HUES6 (cell line): Measurements from ENCODE around the gene PLXNA4.

ENCODE experiments used
- H3K27ac ChIP-seq: 2 replicates; pipeline ENCODE4 v1.7.0; 2013; ENCODE audit warnings: low read depth, mild to moderate bottlenecking, low read length, inconsistent platforms
- H3K27me3 ChIP-seq: 2 replicates; pipeline ENCODE4 v1.6.1; 2013; ENCODE audit warnings: low read length; ENCODE audit not compliant: control insufficient read depth, insufficient read depth
- H3K36me3 ChIP-seq: 2 replicates; pipeline ENCODE4 v1.6.1; 2013; ENCODE audit warnings: low read length; ENCODE audit not compliant: control insufficient read depth, insufficient read depth
- H3K4me1 ChIP-seq: 2 replicates; pipeline ENCODE4 v1.6.1; 2013; ENCODE audit warnings: low read length; ENCODE audit not compliant: control insufficient read depth, insufficient read depth
- H3K4me3 ChIP-seq: 2 replicates; pipeline ENCODE4 v1.5.1; 2013; ENCODE audit warnings: low read depth, low read length
- H3K9ac ChIP-seq: one replicate; pipeline ENCODE4 v1.6.1; 2013; ENCODE audit warnings: mild to moderate bottlenecking, low read length
- H3K9me3 ChIP-seq: 2 replicates; pipeline ENCODE4 v1.6.1; 2013; ENCODE audit warnings: low read depth, low read length; ENCODE audit not compliant: control insufficient read depth, insufficient read depth

PLXNA4 gene

DNA sequence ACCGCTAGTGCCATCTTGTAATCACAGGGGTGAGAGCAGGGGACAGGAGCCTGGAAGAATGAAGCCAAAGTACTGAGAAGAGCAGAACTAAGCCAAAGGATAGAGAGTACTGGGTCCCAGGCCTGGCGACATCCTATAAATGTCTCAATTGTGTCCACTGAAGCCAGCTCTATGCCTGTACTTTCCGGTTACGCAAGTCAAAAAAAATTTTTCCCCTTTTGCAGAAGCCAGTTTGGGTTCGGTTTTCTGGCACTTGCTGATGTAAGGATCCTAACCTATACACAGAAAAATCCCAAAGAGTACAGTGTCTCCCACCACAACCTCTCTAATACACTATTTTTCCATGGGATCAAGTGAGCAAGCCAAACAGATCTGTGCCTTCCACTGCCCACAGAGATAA is 61.1 kb downstream of the PLXNA4 start:
- no peak overlapping the region for H3K27ac ChIP-seq
- H3K9ac ChIP-seq = no peak overlapping the region
- H3K4me3 ChIP-seq = no peak overlapping the region
- no peaks in the 10 kb centered on the region; the same call in 1 of the 2 replicates for H3K27me3 ChIP-seq
- no peaks in the 10 kb centered on the region for H3K36me3 ChIP-seq
- H3K4me1 ChIP-seq = peaks cover 3% of the 10 kb centered on the region; the same call in 1 of the 2 replicates
- no peaks in the 10 kb centered on the region for H3K9me3 ChIP-seq

DNA sequence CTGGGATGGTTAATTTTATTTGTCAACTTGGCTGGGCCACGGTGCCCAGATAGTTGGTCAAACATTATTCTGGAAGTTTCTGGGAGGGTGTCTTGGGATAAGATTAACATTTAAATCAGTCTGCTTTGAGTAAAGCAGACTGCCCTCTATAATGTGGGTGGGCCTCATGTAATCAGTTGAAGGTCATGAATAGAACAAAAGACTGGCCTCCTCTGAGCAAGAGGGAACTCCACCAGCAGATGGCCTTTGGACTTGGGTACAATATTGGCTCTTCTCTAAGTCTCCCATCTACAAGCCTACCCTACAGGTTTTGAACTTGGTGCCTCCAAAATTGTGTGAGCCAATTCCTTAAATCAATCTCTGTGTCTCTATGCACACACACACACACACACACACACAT is 61.8 kb downstream of the PLXNA4 start:
- no peaks in the 10 kb centered on the region for H3K36me3 ChIP-seq
- H3K4me3 ChIP-seq = no peak overlapping the region
- H3K9ac ChIP-seq = no peak overlapping the region
- H3K4me1 ChIP-seq = no peaks in the 10 kb centered on the region
- H3K27me3 ChIP-seq = no peaks in the 10 kb centered on the region; the same call in 1 of the 2 replicates
- no peak overlapping the region for H3K27ac ChIP-seq
- H3K9me3 ChIP-seq = no peaks in the 10 kb centered on the region

DNA sequence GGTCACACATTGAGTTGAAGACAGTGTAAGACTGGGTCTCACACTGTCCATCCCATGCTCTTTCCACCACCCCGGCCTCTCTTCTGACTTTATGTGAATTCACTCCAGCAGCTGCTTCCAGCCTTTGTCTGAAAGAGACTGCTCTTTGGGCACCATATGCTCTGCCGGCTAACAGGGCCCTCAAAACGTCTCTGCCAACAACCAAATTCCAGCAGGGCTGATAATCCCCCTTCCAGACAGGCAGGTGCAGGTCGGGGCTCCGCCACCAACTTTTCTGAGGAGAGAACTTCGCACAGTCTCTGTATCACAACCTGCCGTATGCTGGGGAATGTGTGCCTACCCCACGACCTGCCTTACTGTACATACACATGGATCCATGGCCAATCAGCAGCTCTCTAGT is 64.3 kb downstream of the PLXNA4 start:
- Histone ChIP-seq H3K4me3 (no peak overlapping the region), H3K9ac (no peak overlapping the region), H3K27me3 (peaks cover 5% of the 10 kb centered on the region; the same call in 1 of the 2 replicates), H3K36me3 (no peaks in the 10 kb centered on the region), H3K4me1 (no peaks in the 10 kb centered on the region), H3K9me3 (no peaks in the 10 kb centered on the region), H3K27ac (no peak overlapping the region)

- Histone ChIP-seq H3K9me3 (no peaks in the 10 kb centered on the region), H3K4me3 (no peak overlapping the region), H3K36me3 (no peaks in the 10 kb centered on the region), H3K9ac (no peak overlapping the region), H3K27me3 (peaks cover 8% of the 10 kb centered on the region; the same call in 1 of the 2 replicates), H3K27ac (no peak overlapping the region), H3K4me1 (no peaks in the 10 kb centered on the region)
Observed at GRCh38 chr7:132511387-132511786, 64.9 kb downstream of the PLXNA4 start.

DNA sequence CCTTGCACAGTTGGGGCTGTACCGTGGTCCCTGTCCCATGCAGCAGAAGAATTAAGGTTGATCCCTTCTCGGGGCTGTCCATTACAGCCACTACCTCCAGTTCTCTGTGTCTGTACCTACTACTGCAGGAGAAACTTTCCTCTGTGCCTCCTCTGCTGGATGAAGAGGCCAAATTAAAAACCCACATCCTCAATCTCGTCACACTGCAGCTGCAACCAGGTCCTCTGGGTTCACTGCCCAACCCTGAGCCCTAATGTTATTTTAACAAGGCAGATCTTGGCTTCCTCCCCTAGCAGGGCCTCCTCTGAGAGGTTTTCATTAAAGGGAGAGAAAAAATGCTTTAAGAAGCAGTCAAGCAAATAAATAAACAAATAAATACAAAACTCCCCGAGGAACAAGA is 66.6 kb downstream of the PLXNA4 start:
- Histone ChIP-seq H3K36me3 (no peaks in the 10 kb centered on the region), H3K27me3 (peaks cover 9% of the 10 kb centered on the region; the same call in 1 of the 2 replicates), H3K9me3 (no peaks in the 10 kb centered on the region), H3K4me3 (no peak overlapping the region), H3K27ac (no peak overlapping the region), H3K4me1 (no peaks in the 10 kb centered on the region), H3K9ac (no peak overlapping the region)

DNA sequence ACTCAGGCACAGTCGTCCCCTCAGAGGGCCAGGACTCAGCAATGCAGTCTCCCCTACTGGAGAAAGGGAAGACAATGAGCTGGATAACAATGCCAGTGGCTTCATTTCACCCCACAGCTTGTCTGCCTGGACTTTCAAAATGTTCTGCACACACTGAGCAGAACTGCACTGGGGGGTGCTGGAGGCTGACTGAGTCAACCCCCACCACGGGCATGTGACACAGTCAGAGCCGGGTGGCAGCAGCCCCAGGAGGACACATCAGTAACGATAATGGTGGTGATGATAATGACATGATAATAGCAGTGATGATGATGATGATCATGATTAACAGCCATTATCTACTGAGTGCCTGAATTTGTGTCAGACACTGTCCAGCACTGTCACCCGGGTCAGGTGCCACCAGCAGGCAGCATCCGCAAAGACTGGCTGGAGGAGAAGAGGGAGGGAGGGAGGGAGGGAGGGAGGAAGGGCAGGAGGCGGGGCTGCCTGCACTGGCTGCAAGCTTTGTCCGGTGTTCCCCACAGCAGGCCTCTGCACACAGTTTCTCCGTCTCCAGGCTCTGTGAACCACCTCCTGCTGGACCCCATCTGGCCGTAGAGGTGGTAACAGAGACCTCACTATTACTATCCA is 67.4 kb downstream of the PLXNA4 start:
- Histone ChIP-seq H3K27ac (no peak overlapping the region), H3K27me3 (peaks cover 9% of the 10 kb centered on the region; the same call in 1 of the 2 replicates), H3K36me3 (no peaks in the 10 kb centered on the region), H3K4me1 (no peaks in the 10 kb centered on the region), H3K4me3 (no peak overlapping the region), H3K9me3 (no peaks in the 10 kb centered on the region), H3K9ac (no peak overlapping the region)

DNA sequence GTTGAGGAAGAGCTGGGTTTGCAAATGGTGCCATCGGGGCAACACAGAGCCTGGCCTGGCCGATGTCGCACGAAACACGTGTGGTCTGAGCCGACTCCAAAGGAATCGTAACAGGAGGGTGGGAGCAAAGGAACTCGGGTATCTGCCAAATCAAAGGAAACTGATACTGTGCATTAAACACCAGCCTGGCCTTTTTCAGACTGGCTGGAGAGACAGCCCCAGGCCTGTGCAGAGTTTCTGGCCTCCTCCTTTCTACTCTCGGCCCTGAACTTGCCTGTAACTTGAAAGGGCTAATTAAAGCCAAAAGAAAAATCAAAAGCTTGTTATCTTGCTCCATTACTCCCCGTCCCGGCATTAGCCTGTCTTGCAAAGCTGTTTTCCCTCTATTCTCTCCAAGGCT is 71.4 kb downstream of the PLXNA4 start:
- Histone ChIP-seq H3K36me3 (no peaks in the 10 kb centered on the region), H3K9me3 (no peaks in the 10 kb centered on the region), H3K27ac (no peak overlapping the region), H3K9ac (no peak overlapping the region), H3K4me1 (no peaks in the 10 kb centered on the region), H3K27me3 (peaks cover 12% of the 10 kb centered on the region; the same call in 1 of the 2 replicates), H3K4me3 (no peak overlapping the region)

GRCh38 chr7:132504071-132504470 is 72.2 kb downstream of the PLXNA4 start:
- Histone ChIP-seq H3K9ac (no peak overlapping the region), H3K36me3 (no peaks in the 10 kb centered on the region), H3K4me1 (no peaks in the 10 kb centered on the region)

DNA sequence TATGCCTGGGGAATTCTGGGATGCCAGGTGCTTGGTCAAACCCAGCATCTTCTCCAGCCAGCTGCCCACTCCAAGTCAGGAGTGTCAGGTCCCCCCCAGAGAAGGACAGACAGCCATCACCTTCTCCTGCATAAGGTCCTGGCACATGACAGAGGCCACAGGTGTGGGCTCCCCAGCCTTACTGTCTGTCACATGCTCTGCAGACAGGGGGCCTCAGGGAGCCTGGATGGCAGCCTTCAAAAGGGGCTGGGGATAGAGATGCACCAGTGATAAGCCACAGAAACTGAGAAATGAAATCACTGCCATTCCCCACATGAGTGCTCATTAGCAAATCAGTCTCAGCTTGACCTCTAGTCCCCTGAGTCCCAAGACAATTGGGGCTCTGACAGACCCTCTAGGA is 72.9 kb downstream of the PLXNA4 start:
- H3K27me3 ChIP-seq = peaks cover 12% of the 10 kb centered on the region; the same call in 1 of the 2 replicates
- H3K9ac ChIP-seq = no peak overlapping the region

More at GRCh38 chr7:132504071-132504470, 72.2 kb downstream of the PLXNA4 start:
- no peak overlapping the region for H3K4me3 ChIP-seq
- peaks cover 12% of the 10 kb centered on the region; the same call in 1 of the 2 replicates for H3K27me3 ChIP-seq
- H3K27ac ChIP-seq = no peak overlapping the region
- H3K9me3 ChIP-seq = no peaks in the 10 kb centered on the region

DNA sequence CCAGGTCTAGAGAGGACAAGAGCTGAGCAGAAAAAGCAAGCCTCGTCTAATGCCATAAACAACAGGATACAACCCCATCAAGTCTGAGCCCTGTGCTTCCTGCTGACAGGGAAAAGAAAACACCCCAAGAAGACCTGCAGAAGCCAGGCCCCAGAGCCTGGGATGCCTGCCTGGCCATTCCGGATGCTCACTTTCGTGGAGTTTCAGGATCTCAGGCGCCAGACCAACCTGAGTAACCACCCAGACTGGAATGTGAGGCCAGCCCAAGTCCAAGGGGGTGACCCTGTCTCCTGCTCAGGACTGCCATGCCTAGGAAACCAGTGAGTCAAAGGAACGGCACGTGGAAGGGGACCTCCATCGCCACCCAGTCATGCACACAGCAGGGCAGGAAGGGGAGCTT is 74.3 kb downstream of the PLXNA4 start:
- peaks cover 7% of the 10 kb centered on the region; the same call in 1 of the 2 replicates for H3K27me3 ChIP-seq

More for the DNA sequence above, 72.9 kb downstream of the PLXNA4 start:
- H3K4me1 ChIP-seq = no peaks in the 10 kb centered on the region
- H3K4me3 ChIP-seq = no peak overlapping the region
- H3K9me3 ChIP-seq = no peaks in the 10 kb centered on the region
- H3K27ac ChIP-seq = no peak overlapping the region
- H3K36me3 ChIP-seq = no peaks in the 10 kb centered on the region

DNA sequence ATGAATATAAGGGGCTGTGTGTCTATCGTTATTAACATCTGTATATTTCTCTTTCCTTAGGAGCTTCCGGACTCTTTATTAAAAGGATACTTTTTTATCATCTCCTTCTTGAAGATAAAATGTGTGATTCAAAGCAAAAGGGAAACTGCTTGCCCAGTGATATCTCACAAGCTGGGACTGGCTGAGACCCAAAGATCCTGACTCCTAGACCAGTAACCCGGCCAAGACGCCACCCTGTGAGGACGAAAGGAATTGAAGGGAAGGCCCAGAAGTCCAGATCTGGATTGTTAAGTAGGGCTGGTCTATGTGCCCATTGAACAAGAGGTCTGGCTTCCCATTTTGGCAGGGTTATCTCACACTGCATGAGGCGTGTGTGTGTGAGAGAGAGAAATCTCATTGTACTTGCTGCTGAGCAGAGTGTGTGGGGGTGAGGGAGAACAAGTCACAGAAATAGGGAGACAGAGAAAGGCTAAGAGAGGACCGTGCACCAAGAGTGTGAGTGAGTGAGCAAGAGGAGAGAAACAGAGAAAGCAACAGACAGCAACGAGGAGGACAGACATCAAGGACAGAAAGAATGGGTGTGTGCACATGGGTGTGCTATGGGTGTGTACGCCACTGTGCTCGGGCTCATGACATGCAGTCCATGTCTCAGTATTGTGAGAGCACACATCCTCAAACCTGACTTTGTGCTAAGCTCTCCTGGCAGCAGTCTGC is 75.4 kb downstream of the PLXNA4 start:
- H3K9me3 ChIP-seq = no peaks in the 10 kb centered on the region
- H3K36me3 ChIP-seq = no peaks in the 10 kb centered on the region
- no peak overlapping the region for H3K4me3 ChIP-seq
- H3K27ac ChIP-seq = no peak overlapping the region
- no peak overlapping the region for H3K9ac ChIP-seq
- H3K27me3 ChIP-seq = peaks cover 4% of the 10 kb centered on the region; the same call in 1 of the 2 replicates
- no peaks in the 10 kb centered on the region for H3K4me1 ChIP-seq

More for the DNA sequence above, 74.3 kb downstream of the PLXNA4 start:
- Histone ChIP-seq H3K4me3 (no peak overlapping the region), H3K9ac (no peak overlapping the region), H3K27ac (no peak overlapping the region), H3K4me1 (no peaks in the 10 kb centered on the region), H3K36me3 (no peaks in the 10 kb centered on the region), H3K9me3 (no peaks in the 10 kb centered on the region)
